Vagina (tissue), 2 donors: ENCODE measurements around the gene TBX3. TPM values are rescaled to one million over a fixed set of nuclear protein-coding genes. Genes with fewer than 3 reads are reported as not detected.

Source experiments
- DNase-seq, 2 donors: peaks; one replicate each; pipeline ENCODE4 v3.0.0-alpha.2; 2017; ENCODE audit errors: extremely low spot score in 2 of 2
- H3K27ac ChIP-seq: fragments of 200-600 bp; sonication (generic); one replicate; pipeline ENCODE4 v1.5.1; 2019
- H3K27me3 ChIP-seq: fragments of 200-600 bp; sonication (generic); one replicate; pipeline ENCODE4 v1.5.1; 2019
- H3K36me3 ChIP-seq, 2 donors: fragments of 200-600 bp; sonication (generic); one replicate each; pipeline ENCODE4 v1.5.1; 2017 to 2019
- H3K4me1 ChIP-seq: fragments of 200-600 bp; sonication (generic); one replicate; pipeline ENCODE4 v1.5.1; 2019
- H3K4me3 ChIP-seq, 2 donors: fragments of 200-600 bp; sonication (generic); 1 replicate in 1 of 2; 2 replicates in 1 of 2; pipeline ENCODE4 v1.5.1; 2016 to 2019
- H3K9me3 ChIP-seq: fragments of 200-600 bp; sonication (generic); one replicate; pipeline ENCODE4 v1.5.1; 2019
- POLR2A ChIP-seq, 2 donors: fragments of 450-650 bp; IDR thresholded peaks; one replicate each; pipeline ENCODE4 v1.6.1; 2017; ENCODE audit warnings: antibody characterized with exemption in 2 of 2, mild to moderate bottlenecking in 2 of 2, moderate library complexity in 2 of 2
- POLR2AphosphoS5 ChIP-seq, 2 donors: sonication (generic); formaldehyde crosslinking; IDR thresholded peaks; one replicate each; pipeline ENCODE4 v1.9.0; 2017; ENCODE audit warnings: antibody characterized with exemption in 2 of 2, mild to moderate bottlenecking in 2 of 2, low read depth in 1 of 2; ENCODE audit not compliant: insufficient read depth in 1 of 2
- intact Hi-C: fragments of 100-400 bp; cut with DNase I; formaldehyde crosslinking; loops from one replicate; pipeline ENCODE4 v1.15.1; 2023
- total RNA-seq: library from RNA; depleted of rRNA; stranded (reverse); fragments of >200 nt; gene quantifications from one replicate; pipeline ENCODE4 v1.2.3, GENCODE V29; 2016
- TF ChIP-seq, protein P1 (sequence below), 3 experiments: fragments of 450-650 bp in 2 of 3; fragments of 200-600 bp in 1 of 3; sonication (generic) in 1 of 3; IDR thresholded peaks; one replicate each; pipeline ENCODE4 v1.5.1; 2017 to 2019; ENCODE audit warnings: antibody characterized with exemption in 3 of 3, mild to moderate bottlenecking in 2 of 3, moderate library complexity in 2 of 3

Gene TBX3
- total RNA-seq, 1 donor from 2014 or later, result 57.0 TPM

DNA sequence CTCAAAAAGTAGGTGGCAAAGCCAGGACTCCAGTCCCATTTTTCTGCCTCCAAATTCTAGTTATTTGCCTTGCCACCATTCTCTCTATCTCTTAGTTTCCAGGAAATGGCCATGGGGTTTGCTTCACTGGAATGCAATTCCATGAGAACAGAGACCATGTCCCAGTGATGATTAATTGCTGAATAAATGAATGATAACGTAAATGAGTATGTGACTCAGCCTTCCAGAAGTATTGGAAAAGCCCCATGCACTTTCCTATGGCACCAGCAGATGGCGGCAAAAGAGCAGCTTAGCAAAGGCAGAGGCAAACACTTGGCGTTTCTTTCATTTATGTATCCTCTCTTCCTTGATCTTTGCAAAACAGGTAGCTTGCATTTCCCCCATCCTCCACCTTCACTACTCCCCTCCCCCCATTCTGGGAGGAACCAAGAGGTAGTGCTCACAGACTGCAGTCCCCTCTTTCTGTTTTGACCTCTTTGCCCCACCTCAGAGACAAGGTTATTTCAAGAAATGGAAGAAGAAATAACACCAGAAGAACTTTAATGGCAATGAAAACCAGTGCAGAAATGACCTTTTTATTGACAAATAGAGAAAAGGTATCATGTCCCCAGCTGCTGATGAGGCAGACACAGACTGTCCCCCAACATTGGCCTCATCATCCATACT is 21.3 kb downstream of the TBX3 start:
- H3K36me3 ChIP-seq, result no peaks in the 10 kb centered on the region
- peaks cover 8% of the 10 kb centered on the region for H3K4me1 ChIP-seq
- no peaks in the 10 kb centered on the region for H3K27me3 ChIP-seq
- TF ChIP-seq POLR2AphosphoS5 (IDR thresholded peaks at IDR 0.05; ENCODE audit: insufficient read depth in 1 of 2, low read depth in 1 of 2) (peak in 1 of 2 donors; percentile 63), POLR2A (IDR thresholded peaks at IDR 0.05) (no peak)
- TF ChIP-seq, protein P1, sequence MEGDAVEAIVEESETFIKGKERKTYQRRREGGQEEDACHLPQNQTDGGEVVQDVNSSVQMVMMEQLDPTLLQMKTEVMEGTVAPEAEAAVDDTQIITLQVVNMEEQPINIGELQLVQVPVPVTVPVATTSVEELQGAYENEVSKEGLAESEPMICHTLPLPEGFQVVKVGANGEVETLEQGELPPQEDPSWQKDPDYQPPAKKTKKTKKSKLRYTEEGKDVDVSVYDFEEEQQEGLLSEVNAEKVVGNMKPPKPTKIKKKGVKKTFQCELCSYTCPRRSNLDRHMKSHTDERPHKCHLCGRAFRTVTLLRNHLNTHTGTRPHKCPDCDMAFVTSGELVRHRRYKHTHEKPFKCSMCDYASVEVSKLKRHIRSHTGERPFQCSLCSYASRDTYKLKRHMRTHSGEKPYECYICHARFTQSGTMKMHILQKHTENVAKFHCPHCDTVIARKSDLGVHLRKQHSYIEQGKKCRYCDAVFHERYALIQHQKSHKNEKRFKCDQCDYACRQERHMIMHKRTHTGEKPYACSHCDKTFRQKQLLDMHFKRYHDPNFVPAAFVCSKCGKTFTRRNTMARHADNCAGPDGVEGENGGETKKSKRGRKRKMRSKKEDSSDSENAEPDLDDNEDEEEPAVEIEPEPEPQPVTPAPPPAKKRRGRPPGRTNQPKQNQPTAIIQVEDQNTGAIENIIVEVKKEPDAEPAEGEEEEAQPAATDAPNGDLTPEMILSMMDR (IDR thresholded peaks at IDR 0.05), result peak; percentile 78 to 96 (median 86)
- H3K4me3 ChIP-seq, result no peak overlapping the region
- no peaks in the 10 kb centered on the region for H3K9me3 ChIP-seq
- DNase-seq, result no peak
- H3K27ac ChIP-seq, result no peak overlapping the region
- intact Hi-C loops, result no loop called here

GRCh38 chr12:114661245-114661644 is 22.7 kb downstream of the TBX3 start:
- Histone ChIP-seq H3K27me3 (no peaks in the 10 kb centered on the region), H3K9me3 (no peaks in the 10 kb centered on the region), H3K4me1 (peaks cover 5% of the 10 kb centered on the region), H3K27ac (no peak overlapping the region), H3K4me3 (no peak overlapping the region), H3K36me3 (no peaks in the 10 kb centered on the region)
- intact Hi-C loops, result no loop called here
- TF ChIP-seq POLR2AphosphoS5 (IDR thresholded peaks at IDR 0.05; ENCODE audit: insufficient read depth in 1 of 2, low read depth in 1 of 2) (no peak), POLR2A (IDR thresholded peaks at IDR 0.05) (no peak)
- TF ChIP-seq, protein P1 (IDR thresholded peaks at IDR 0.05), result no peak
- DNase-seq, result no peak

GRCh38 chr12:114659084-114659483 is 24.9 kb downstream of the TBX3 start:
- intact Hi-C loops, result loop anchor here (5.0 kb wide), 1 partner anchor 1258 kb away; no protein-coding TSS in a partner anchor
- Histone ChIP-seq H3K9me3 (no peaks in the 10 kb centered on the region), H3K27me3 (no peaks in the 10 kb centered on the region), H3K4me3 (no peak overlapping the region), H3K27ac (no peak overlapping the region), H3K4me1 (peaks cover 5% of the 10 kb centered on the region), H3K36me3 (no peaks in the 10 kb centered on the region)
- TF ChIP-seq POLR2AphosphoS5 (IDR thresholded peaks at IDR 0.05; ENCODE audit: insufficient read depth in 1 of 2, low read depth in 1 of 2), result no peak
- TF ChIP-seq, protein P1 (IDR thresholded peaks at IDR 0.05), result no peak
- no peak for TF ChIP-seq POLR2A (IDR thresholded peaks at IDR 0.05)
- no peak for DNase-seq

DNA sequence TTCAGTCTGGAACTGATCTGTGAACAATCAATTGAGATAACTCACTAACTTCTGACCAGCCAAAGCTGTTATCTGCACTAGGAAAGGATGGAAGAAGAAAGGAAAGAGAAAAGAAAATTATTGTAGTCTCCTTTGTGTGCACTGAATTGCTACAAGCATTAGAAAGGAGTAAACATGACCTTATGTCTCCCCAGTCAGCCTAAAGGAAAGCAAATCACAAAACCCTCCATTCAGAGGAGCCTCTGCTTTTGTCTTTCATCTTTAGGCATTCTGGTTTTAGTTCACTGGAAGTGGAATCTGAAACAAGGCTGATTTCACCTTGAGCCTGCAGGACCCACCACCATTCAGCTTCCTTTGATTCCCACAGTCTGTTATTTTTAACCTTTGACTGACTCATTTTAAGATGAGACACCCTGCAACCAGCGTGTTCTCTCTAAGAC is 26.0 kb downstream of the TBX3 start:
- H3K36me3 ChIP-seq, result no peaks in the 10 kb centered on the region
- peaks cover 5% of the 10 kb centered on the region for H3K4me1 ChIP-seq
- H3K4me3 ChIP-seq, result no peak overlapping the region
- TF ChIP-seq, protein P1 (IDR thresholded peaks at IDR 0.05), result no peak
- TF ChIP-seq POLR2A (IDR thresholded peaks at IDR 0.05) (no peak), POLR2AphosphoS5 (IDR thresholded peaks at IDR 0.05; ENCODE audit: insufficient read depth in 1 of 2, low read depth in 1 of 2) (no peak)
- no peak overlapping the region for H3K27ac ChIP-seq
- DNase-seq, result no peak
- intact Hi-C loops, result loop anchor here (5.0 kb wide), 1 partner anchor 1259 kb away; no protein-coding TSS in a partner anchor
- H3K27me3 ChIP-seq, result no peaks in the 10 kb centered on the region
- no peaks in the 10 kb centered on the region for H3K9me3 ChIP-seq

GRCh38 chr12:114657597-114657920 is 26.4 kb downstream of the TBX3 start:
- no peak overlapping the region for H3K27ac ChIP-seq
- intact Hi-C loops, result loop anchor here (5.0 kb wide), 1 partner anchor 1260 kb away; no protein-coding TSS in a partner anchor

More at GRCh38 chr12:114657597-114657920, 26.4 kb downstream of the TBX3 start:
- peaks cover 4% of the 10 kb centered on the region for H3K4me1 ChIP-seq
- TF ChIP-seq POLR2AphosphoS5 (IDR thresholded peaks at IDR 0.05; ENCODE audit: insufficient read depth in 1 of 2, low read depth in 1 of 2) (no peak), POLR2A (IDR thresholded peaks at IDR 0.05) (no peak)
- TF ChIP-seq, protein P1 (IDR thresholded peaks at IDR 0.05), result no peak
- no peaks in the 10 kb centered on the region for H3K27me3 ChIP-seq
- DNase-seq, result no peak
- no peak overlapping the region for H3K4me3 ChIP-seq
- no peaks in the 10 kb centered on the region for H3K36me3 ChIP-seq
- H3K9me3 ChIP-seq, result no peaks in the 10 kb centered on the region
